Liver (tissue), 9 donors: Measurements from ENCODE around the gene SLX4IP. TPM values are rescaled to one million over a fixed set of nuclear protein-coding genes. Genes with fewer than 3 reads are reported as not detected.

Experiments used
- DNase-seq: peaks from one replicate; pipeline ENCODE4 v3.0.0-alpha.2; 2017; ENCODE audit warnings: low spot score
- H3K27ac ChIP-seq, 2 donors: one replicate each; pipeline ENCODE4 v1.7.0; 2013; ENCODE audit warnings: inconsistent platforms in 2 of 2, low read length in 2 of 2, control low read depth in 1 of 2, low read depth in 1 of 2, mild to moderate bottlenecking in 1 of 2
- H3K27me3 ChIP-seq, 4 donors: one replicate each; pipeline versions ENCODE4 v1.6.1 to v1.7.0; 2013; ENCODE audit warnings: low read length in 3 of 4, inconsistent platforms in 1 of 4, mild to moderate bottlenecking in 1 of 4, moderate library complexity in 1 of 4; ENCODE audit not compliant: control insufficient read depth in 4 of 4, insufficient read depth in 4 of 4
- H3K36me3 ChIP-seq, 4 donors: one replicate each; pipeline versions ENCODE4 v1.6.1 to v1.7.0; 2013; ENCODE audit warnings: low read length in 3 of 4, mild to moderate bottlenecking in 3 of 4, low read depth in 1 of 4, moderate library complexity in 1 of 4; ENCODE audit not compliant: control insufficient read depth in 4 of 4, insufficient read depth in 3 of 4
- H3K4me1 ChIP-seq, 4 donors: one replicate each; pipeline versions ENCODE4 v1.6.1 to v1.7.0; 2013; ENCODE audit warnings: low read length in 3 of 4, mild to moderate bottlenecking in 3 of 4, moderate library complexity in 1 of 4; ENCODE audit not compliant: control insufficient read depth in 4 of 4, insufficient read depth in 4 of 4
- H3K4me3 ChIP-seq, 3 donors: one replicate each; pipeline versions ENCODE4 v1.6.1 to v1.7.0; 2013; ENCODE audit warnings: low read length in 3 of 3, control low read depth in 1 of 3, low read depth in 1 of 3, mild to moderate bottlenecking in 1 of 3
- H3K9ac ChIP-seq, 2 donors: one replicate each; pipeline ENCODE4 v1.7.0; 2013; ENCODE audit warnings: low read length in 2 of 2, mild to moderate bottlenecking in 2 of 2, moderate library complexity in 2 of 2, control low read depth in 1 of 2, low read depth in 1 of 2
- H3K9me3 ChIP-seq, 4 donors: one replicate each; pipeline versions ENCODE4 v1.6.1 to v1.7.0; 2013; ENCODE audit warnings: low read length in 3 of 4; ENCODE audit not compliant: control insufficient read depth in 4 of 4
- EGR1 ChIP-seq, 2 donors: IDR thresholded peaks; 2 replicates each; pipeline ENCODE4 v1.6.1; 2016 to 2018; ENCODE audit warnings: antibody characterized with exemption in 2 of 2, low read depth in 2 of 2
- FOXA1 ChIP-seq: IDR thresholded peaks from 2 replicates; pipeline ENCODE4 v1.6.1; 2016; ENCODE audit warnings: antibody characterized with exemption
- FOXA2 ChIP-seq: IDR thresholded peaks from 2 replicates; pipeline ENCODE4 v1.6.1; 2016; ENCODE audit warnings: antibody characterized with exemption
- GABPA ChIP-seq, 2 donors: IDR thresholded peaks in 1 of 2; conservative IDR thresholded peaks in 1 of 2; 2 replicates each; pipeline ENCODE4 v1.6.1; 2016; ENCODE audit warnings: antibody characterized with exemption in 2 of 2, mild to moderate bottlenecking in 1 of 2, moderate library complexity in 1 of 2
- HNF4A ChIP-seq, 2 donors: conservative IDR thresholded peaks; 2 replicates each; pipeline ENCODE4 v1.6.1; 2016; ENCODE audit warnings: antibody characterized with exemption in 2 of 2, mild to moderate bottlenecking in 2 of 2
- HNF4G ChIP-seq: IDR thresholded peaks from 2 replicates; pipeline ENCODE4 v1.6.1; 2016; ENCODE audit warnings: antibody characterized with exemption
- JUND ChIP-seq, 2 donors: IDR thresholded peaks; 2 replicates each; pipeline ENCODE4 v1.6.1; 2016; ENCODE audit warnings: antibody characterized with exemption in 2 of 2
- NR2F2 ChIP-seq: IDR thresholded peaks from 2 replicates; pipeline ENCODE4 v1.6.1; 2016; ENCODE audit warnings: antibody characterized with exemption
- RAD21 ChIP-seq, 2 donors: IDR thresholded peaks; 2 replicates each; pipeline ENCODE4 v1.6.1; 2016; ENCODE audit warnings: antibody characterized with exemption in 2 of 2, mild to moderate bottlenecking in 2 of 2
- RXRA ChIP-seq, 2 donors: IDR thresholded peaks; 2 replicates each; pipeline ENCODE4 v1.6.1; 2017 to 2018; ENCODE audit warnings: antibody characterized with exemption in 2 of 2, mild to moderate bottlenecking in 1 of 2
- SP1 ChIP-seq: IDR thresholded peaks from 2 replicates; pipeline ENCODE4 v1.6.1; 2018; ENCODE audit warnings: antibody characterized with exemption, mild to moderate bottlenecking
- TAF1 ChIP-seq: conservative IDR thresholded peaks from 2 replicates; pipeline ENCODE4 v1.6.1; 2016; ENCODE audit warnings: antibody characterized with exemption, mild to moderate bottlenecking
- YY1 ChIP-seq: IDR thresholded peaks from 2 replicates; pipeline ENCODE4 v1.6.1; 2016; ENCODE audit warnings: antibody characterized with exemption, mild to moderate bottlenecking
- WGBS: extraction: QIAGEN DNeasy Blood & Tissue Kit; methylation state at CpG from one replicate; pipeline ENCODE4 v1.1.7; 2013; 5-methylcytosine and 5-hydroxymethylcytosine counted together
- polyA plus RNA-seq, 2 donors: library from polyadenylated mRNA; stranded (reverse) in 1 of 2; unstranded in 1 of 2; fragments of 200-250 nt in 1 of 2; fragments of >200 nt in 1 of 2; fragmentation: Nextera tagmentation in 1 of 2; extraction: Ambion mirVana in 1 of 2; gene quantifications; one replicate each; pipeline versions ENCODE4 v1.2.1 to v1.2.3, GENCODE V29; 2013 to 2015
- total RNA-seq, 2 donors: library from RNA; depleted of rRNA; stranded (reverse); fragments of >200 nt; gene quantifications; one replicate each; pipeline ENCODE4 v1.2.3, GENCODE V29; 2014
- TF ChIP-seq, protein P1 (sequence below): IDR thresholded peaks from 2 replicates; pipeline ENCODE4 v1.6.1; 2016; ENCODE audit warnings: antibody characterized with exemption
- TF ChIP-seq, protein P2 (sequence below): IDR thresholded peaks from 2 replicates; pipeline ENCODE4 v1.6.1; 2016; ENCODE audit warnings: antibody characterized with exemption
- TF ChIP-seq, protein P3 (sequence below): fragments of 150-350 bp; IDR thresholded peaks from 2 replicates; pipeline ENCODE4 v1.5.1; 2017; ENCODE audit warnings: improper control_type of control experiment, low read depth, low read length; ENCODE audit not compliant: missing input control
- donor health status: healthy.
- donor health status: healthy.
- donor health status: healthy.
- donor health status: healthy.
- donor health status: healthy.

The SLX4IP gene
- total and polyA plus RNA-seq, 4 donors, result 1.1 to 3.4 (median 2.7) TPM

DNA sequence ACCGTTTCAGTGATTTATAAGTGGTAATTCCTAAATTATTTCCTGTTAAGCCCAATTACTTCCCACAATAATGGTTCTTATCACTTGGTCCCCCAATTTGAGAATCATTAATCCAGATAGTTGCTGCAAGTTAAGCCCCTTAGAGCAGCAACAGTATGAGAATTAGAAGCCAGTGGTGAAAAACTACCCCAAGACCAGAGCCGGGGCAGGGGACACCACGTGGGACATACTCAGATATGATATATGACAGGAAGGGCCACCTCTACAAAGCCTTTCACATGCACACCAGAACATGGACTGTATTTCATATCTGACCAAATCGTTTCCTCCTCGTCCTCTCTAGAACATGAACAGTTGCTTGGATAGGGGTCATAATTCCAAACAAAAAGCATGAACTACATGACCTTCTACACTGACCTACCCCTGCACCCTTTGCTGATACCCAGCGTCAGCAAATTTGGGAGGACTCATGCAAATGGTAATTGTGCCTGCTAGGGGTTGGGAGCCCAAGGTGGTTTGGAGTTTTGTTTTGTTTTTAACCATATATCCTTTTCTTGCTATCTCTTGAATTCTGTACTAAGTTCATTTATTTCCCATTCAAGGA lies 234.8 kb downstream of the SLX4IP start:
- TF ChIP-seq RAD21 (IDR thresholded peaks at IDR 0.05) (no peak), NR2F2 (peak; percentile 50)
- H3K4me1 ChIP-seq, result peaks cover 2 to 26% (median 4%) of the 10 kb centered on the region in 4 donors
- H3K27me3 ChIP-seq, result no peaks in the 10 kb centered on the region
- no peak overlapping the region for H3K4me3 ChIP-seq
- DNase-seq, result no peak
- H3K27ac ChIP-seq, result no peak overlapping the region
- no peaks in the 10 kb centered on the region for H3K9me3 ChIP-seq
- no peaks in the 10 kb centered on the region for H3K36me3 ChIP-seq
- H3K9ac ChIP-seq, result no peak overlapping the region
- 69% methylated on average over 6 of the region's 6 CpGs for WGBS

DNA sequence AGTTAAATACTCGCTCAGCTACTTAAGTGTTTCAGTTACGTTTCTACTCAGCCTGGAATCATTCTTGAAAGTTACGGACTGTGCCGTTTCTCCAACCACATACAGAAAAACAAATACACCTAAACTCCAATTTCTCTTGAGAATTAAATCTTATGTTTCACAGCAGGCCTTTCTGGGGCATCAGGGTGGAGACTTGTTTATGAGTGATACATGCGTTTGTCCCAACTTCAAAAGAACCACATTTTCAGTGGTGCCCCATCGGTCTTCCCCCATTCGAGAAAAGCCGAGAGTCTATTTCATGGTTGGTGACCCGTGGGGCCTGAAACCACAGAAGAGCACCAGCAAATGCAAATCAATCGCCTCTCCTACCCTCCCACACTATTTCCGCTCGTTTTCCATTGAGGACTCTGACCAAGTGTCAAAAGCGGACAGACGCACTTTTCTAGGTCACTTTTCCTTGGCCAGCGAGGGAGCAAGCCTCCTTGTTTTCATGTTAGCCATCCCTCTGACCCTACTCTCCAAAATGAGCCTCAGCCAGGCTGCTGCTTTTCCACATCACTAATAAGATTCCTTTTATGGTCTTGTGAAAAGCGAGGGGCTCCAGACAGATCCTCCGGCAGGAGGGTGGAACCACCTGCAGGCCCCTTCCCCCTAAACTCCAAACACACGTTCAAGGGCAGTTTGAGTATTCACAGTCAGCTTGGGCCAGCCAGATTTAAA lies 235.6 kb downstream of the SLX4IP start:
- 68% methylated on average over 18 of the region's 18 CpGs for WGBS
- Histone ChIP-seq H3K9ac (no peak overlapping the region), H3K9me3 (no peaks in the 10 kb centered on the region), H3K36me3 (no peaks in the 10 kb centered on the region), H3K27me3 (no peaks in the 10 kb centered on the region), H3K4me3 (no peak overlapping the region), H3K4me1 (peaks cover 3 to 29% (median 7%) of the 10 kb centered on the region in 4 donors), H3K27ac (peak overlapping the region; percentile 27 to 90)
- no peak for TF ChIP-seq SP1
- no peak for TF ChIP-seq EGR1 (IDR thresholded peaks at IDR 0.05; ENCODE audit: low read depth in 2 of 2)
- TF ChIP-seq TAF1, result no peak
- no peak for TF ChIP-seq GABPA (IDR thresholded peaks at IDR 0.05 in 1 of 2, conservative IDR thresholded peaks at IDR 0.05 in 1 of 2)
- TF ChIP-seq HNF4G, result no peak
- TF ChIP-seq JUND (IDR thresholded peaks at IDR 0.05), result no peak
- TF ChIP-seq FOXA1, result no peak
- TF ChIP-seq, protein P1, sequence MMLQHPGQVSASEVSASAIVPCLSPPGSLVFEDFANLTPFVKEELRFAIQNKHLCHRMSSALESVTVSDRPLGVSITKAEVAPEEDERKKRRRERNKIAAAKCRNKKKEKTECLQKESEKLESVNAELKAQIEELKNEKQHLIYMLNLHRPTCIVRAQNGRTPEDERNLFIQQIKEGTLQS, result no peak
- TF ChIP-seq, protein P2, sequence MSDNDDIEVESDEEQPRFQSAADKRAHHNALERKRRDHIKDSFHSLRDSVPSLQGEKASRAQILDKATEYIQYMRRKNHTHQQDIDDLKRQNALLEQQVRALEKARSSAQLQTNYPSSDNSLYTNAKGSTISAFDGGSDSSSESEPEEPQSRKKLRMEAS, result no peak
- TF ChIP-seq, protein P3, sequence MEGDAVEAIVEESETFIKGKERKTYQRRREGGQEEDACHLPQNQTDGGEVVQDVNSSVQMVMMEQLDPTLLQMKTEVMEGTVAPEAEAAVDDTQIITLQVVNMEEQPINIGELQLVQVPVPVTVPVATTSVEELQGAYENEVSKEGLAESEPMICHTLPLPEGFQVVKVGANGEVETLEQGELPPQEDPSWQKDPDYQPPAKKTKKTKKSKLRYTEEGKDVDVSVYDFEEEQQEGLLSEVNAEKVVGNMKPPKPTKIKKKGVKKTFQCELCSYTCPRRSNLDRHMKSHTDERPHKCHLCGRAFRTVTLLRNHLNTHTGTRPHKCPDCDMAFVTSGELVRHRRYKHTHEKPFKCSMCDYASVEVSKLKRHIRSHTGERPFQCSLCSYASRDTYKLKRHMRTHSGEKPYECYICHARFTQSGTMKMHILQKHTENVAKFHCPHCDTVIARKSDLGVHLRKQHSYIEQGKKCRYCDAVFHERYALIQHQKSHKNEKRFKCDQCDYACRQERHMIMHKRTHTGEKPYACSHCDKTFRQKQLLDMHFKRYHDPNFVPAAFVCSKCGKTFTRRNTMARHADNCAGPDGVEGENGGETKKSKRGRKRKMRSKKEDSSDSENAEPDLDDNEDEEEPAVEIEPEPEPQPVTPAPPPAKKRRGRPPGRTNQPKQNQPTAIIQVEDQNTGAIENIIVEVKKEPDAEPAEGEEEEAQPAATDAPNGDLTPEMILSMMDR, result no peak
- TF ChIP-seq FOXA2, result no peak
- no peak for TF ChIP-seq HNF4A (conservative IDR thresholded peaks at IDR 0.05)
- TF ChIP-seq RXRA (IDR thresholded peaks at IDR 0.05), result no peak
- TF ChIP-seq YY1, result no peak
- TF ChIP-seq NR2F2, result no peak
- DNase-seq, result no peak
